H54 (cell line): ENCODE results near the gene SMIM35.
"Not testable (repeated sequence)": the region's sequence is repeated elsewhere in the genome, so short reads cannot be mapped to it uniquely, and the experiment has no call there.

ENCODE experiments used
- DNase-seq: peaks from one replicate; pipeline ENCODE4 v3.0.0; 2011; ENCODE audit warnings: low spot score, mixed read lengths; ENCODE audit not compliant: insufficient read length
- FAIRE-seq: peaks from 3 replicates; lab custom pipeline; 2011; peaks lifted over from hg19 to GRCh38; lab: Jason Lieb, UNC
- POLR2A ChIP-seq: IDR thresholded peaks from 2 replicates; pipeline ENCODE4 v1.6.1; 2011; ENCODE audit warnings: low read depth, mild to moderate bottlenecking, low read length

Gene SMIM35

DNA sequence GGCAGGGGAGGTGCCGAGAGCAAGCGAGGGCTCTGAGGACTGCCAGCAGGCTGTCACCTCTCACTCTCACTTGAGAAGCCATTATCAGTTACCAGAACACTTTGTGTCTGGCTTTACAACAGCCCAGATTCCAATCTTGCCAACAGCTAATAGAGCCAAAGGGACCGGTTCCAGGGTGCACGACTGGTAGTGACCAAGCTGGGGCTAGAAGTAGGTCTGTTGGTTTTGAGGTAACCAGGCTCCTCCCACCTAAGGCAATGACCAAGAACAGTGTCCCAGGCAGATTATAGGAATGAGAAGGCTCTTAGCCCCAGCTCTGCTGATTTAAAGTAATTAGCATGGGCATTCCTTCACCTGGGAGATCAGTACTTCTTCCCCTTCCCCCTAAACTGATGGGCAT is 107.8 kb downstream of the SMIM35 start:
- no peak for FAIRE-seq
- TF ChIP-seq POLR2A = no peak

DNA sequence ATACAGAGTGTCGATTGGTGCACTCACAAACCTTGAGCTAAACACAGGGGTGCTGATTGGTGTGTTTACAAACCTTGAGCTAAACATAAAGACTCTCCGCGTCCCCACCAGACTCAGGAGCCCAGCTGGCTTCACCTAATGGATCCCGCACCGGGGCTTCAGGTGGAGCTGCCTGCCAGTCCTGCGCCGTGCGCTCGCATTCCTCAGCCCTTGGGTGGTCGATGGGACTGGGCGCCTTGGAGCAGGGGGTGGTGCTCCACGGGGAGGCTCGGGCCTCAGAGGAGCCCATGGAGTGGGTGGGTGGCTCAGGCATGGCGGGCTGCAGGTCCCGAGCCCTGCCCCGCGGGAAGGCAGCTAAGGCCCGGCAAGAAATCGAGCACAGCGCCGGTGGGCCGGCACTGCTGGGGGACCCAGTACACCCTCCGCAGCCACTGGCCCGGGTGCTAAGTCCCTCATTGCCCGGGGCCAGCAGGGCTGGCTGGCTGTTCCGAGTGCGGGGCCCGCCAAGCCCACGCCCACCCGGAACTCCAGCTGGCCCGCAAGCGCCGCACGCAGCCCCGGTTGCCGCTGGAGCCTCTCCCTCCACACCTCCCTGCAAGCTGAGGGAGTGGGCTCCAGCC is 108.4 kb downstream of the SMIM35 start:
- FAIRE-seq, DNase-seq: not testable (repeated sequence)

More for the DNA sequence above, 107.8 kb downstream of the SMIM35 start:
- no peak for DNase-seq

DNA sequence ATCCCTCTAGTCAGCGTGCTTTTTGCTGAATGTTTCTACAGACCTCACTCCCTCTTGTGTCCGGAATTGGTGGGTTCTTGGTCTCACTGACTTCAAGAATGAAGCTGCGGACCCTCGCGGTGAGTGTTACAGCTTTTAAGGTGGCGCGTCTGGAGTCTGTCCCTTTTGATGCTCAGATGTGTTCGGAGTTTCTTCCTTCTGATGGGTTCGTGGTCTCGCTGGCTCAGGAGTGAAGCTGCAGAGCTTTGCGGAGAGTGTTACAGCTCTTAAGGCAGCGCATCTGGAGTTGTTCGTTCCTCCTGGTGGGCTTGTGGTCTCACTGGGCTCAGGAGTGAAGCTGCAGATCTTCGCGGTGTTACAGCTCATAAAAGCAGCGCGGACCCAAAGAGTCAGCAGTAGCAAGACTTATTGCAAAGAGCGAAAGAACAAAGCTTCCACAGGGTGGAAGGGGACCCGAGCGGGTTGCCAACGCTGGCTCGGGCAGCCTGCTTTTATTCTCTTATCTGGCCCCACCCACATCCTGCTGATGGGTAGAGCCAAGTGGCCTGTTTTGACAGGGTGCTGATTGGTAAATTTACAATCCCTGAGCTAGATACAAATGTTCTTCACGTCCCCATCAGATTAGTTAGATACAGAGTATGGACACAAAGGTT is 109.0 kb downstream of the SMIM35 start:
- DNase-seq, FAIRE-seq: not testable (repeated sequence)

DNA sequence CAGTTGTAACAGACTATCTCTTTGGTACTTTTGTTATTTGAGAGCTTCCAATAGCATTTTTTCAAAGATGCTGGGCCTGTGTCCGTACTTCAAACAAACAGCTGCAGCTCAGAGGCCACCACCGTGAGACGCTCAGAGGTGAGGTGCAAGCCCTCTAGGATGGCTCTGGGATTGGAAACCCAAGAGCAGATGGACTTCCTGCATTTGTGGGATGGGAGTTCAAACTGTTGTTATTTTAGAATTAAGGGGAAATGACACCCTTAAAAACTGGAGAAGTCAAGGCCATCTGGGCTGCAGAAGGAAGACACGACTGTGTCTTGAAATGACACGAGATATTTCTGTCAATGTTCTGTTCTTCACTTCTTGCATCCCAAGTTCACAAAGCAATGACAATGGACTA is 109.7 kb downstream of the SMIM35 start:
- FAIRE-seq = no peak
- no peak for DNase-seq
- TF ChIP-seq POLR2A = no peak

DNA sequence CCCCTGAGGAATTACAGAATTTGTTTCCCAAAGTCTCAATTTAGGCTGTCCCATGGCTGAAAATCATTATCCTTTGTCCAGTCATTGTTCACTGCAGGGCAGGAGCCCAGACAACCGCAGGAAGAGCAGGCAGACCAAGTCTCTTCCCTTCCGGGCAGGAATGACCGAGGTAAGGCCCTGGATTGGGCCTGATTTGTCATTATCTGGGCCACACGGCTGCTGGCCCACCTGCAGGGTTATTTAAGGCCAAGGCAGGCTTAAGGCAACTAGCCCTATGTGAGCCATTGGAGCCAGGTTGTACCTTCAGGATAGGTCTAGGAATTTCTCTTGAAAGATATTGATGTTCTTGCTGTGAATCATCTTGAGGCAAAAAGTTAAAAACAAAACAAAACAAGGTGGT is 110.3 kb downstream of the SMIM35 start:
- TF ChIP-seq POLR2A = no peak
- DNase-seq (no peak), FAIRE-seq (no peak)

DNA sequence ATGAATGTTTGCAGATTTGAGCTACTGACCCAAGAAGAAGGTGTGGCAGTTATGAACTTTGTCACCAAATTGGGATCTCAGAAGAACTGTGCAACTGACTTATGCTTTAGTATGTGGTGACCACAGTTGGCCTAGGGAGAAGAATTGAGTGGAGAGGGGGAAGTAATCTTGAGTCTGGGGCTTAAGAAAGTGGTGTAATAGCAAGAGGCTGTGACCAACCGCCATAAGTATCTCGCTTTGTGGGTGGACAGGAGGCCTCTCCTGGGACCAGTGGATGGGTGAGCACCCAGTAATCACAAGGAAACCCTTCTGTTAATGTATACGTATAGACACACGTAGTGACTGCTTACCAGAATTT is 113.3 kb downstream of the SMIM35 start:
- TF ChIP-seq POLR2A = no peak
- FAIRE-seq = no peak
- no peak for DNase-seq

DNA sequence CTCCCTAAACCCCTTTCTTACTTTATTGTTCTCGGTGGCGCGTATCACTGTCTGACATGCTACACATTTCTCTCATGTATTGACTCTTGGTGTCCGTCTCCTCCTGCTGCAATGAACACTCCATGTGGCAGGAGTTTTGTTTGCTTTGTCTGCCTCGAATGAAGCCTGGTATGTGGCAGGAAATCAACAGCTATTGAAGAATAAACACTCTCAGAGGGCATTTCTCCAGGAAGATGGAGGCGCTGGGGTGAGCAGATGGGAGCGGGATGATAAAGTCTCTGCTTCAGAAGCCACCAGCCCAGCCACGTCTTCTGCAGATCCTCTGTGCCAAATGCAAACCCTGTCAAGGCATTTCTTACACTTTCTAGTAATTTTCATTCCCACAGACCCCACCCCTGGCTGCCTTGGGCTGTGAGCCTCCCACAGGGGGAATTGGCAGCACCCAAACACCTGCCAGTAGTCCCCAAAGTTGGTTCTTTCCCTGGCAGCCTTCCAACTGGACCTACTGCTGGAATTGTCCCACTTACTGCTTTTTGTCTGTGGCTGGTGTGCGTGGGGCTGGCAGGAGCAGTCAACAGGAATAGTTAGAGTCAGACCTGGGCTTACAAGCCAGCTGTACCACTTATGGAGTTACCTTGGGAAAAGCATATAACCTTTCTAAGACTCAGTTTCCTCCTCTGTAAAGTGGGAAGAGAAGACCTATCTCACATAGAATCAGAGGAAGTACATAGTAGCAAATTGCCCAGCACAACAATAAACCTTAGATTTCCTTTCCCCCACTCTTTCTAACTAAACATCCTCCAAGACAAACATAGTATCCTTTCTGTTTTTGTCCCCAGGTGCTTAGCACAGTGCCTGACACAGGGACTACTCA is 113.9 kb downstream of the SMIM35 start:
- no peak for TF ChIP-seq POLR2A
- no peak for DNase-seq
- no peak for FAIRE-seq

DNA sequence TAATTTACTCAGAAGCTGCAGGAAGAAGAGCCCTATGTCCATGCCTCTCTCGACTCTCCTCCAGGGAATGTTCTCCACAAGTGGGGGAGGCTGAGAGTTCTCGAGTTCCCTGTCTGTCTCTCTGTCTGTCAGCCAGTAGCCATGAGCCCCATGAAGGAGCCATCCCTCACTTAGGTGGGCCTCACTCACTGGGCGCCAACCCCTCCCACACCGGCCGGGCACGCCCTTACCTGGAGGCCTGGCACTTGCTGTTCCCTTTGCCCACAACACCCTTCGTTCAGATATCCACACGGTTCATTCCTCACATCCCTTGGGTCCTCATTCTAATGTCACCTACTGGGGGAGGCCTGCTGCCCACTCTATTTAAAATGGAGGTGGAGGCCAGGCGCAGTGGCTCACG is 114.7 kb downstream of the SMIM35 start:
- FAIRE-seq (no peak), DNase-seq (no peak)
- TF ChIP-seq POLR2A = no peak

DNA sequence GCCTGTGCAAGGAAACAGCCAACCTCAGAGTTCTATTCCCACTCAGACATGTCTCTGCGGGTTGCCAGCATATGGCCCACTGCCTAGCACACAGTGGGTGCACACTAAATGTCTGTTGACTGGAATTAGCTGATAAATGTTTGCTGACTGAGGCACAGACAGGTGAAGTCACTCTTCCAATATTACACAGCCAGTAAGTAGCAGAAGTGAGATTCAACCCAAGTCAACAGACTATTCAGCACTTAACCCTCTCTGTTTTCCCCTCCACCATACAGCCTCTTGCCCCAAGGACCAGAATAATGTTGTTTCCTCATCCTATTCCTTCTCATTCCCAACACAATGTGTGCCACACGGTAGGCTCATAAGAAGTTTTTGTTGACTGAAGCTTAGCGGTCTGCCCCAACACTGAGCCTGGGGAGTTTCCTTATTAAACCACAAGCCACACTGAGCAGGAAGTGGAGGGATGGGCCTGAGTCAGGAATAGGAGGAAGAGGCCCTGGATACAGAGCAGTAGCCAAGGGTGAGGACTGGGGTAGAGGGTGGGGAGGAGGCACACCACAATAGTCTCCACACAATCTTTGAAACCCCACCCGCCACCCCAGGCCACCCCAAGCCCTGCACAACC is 116.3 kb downstream of the SMIM35 start:
- TF ChIP-seq POLR2A = no peak
- DNase-seq = no peak

DNA sequence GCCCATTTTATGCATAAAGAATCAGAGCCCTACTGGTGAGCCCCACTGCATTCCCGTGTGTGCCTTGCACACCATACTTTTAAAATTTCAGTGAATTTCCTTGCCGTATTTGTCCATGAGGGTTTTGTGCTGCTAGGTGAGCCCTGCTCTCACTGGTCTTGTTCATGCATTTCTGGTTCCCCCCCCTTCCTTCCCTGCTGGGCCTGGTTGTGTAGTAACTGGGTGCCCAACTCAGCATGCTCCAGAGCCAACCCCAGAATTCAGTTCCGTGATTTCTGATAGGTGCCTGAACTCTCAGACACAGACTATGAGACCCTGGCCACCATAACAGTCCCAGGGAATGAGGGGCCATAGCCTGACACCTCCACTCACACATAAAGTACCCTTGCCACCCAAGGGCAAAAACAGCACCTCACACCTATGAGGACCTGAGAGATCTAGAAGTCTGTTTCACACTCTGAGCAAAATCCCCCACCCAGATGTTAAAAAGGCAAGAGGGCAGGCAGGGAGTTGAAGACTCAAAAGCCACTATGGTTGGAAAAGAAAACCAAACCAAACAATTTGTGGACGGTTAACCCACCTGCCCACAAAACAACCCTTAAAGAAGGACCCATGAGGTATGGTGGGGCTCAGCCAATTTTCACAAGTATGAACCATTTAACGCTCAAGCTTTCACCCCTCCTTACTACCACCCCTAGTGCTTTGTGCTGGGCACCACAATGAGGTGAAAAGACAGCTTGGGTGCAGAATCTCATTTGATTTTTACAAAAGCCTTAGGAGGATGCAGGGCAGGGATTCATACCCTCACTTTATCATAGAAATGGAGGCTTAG is 117.4 kb downstream of the SMIM35 start:
- FAIRE-seq (no peak), DNase-seq (no peak)
- no peak for TF ChIP-seq POLR2A

More for the DNA sequence above, 116.3 kb downstream of the SMIM35 start:
- no peak for FAIRE-seq

DNA sequence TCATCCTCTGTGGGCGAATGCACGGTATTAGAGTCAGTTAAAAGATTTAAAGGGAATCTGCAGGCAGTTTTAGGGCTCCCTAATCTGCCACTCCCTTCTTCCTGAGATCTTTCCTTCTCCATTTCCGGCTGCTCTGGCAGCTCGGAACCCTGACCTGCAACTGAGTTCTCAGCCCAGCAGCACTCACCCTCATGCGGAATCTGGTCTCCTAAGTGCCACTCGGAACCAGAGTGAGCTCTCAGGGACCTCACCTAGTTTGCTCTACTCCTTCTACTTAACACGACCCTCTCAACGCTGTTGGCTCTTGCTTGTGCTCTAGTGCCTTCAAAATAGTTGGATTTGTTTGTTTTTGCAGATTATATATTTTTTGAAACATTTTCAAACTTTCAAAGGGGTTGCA is 119.9 kb downstream of the SMIM35 start:
- DNase-seq (no peak), FAIRE-seq (no peak)
- no peak for TF ChIP-seq POLR2A

DNA sequence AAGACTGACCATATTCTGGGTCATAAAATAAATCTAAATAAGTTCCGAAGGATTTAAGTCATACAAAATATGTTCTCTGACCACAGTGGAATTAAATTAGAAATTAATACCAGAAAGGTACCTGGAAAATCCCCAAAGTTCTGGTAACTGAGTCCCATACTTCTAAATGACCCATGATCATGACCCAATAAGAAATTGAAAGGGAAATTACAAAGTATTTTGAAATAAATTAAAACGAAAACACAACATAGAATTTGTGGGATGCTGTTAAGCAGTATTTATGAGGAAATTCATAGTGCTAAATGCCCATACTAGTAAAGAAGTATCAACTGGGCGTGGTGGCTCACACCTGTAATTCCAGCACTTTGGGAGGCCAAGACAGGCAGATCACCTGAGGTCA is 123.9 kb downstream of the SMIM35 start:
- no peak for FAIRE-seq
- DNase-seq = no peak
- TF ChIP-seq POLR2A = no peak

DNA sequence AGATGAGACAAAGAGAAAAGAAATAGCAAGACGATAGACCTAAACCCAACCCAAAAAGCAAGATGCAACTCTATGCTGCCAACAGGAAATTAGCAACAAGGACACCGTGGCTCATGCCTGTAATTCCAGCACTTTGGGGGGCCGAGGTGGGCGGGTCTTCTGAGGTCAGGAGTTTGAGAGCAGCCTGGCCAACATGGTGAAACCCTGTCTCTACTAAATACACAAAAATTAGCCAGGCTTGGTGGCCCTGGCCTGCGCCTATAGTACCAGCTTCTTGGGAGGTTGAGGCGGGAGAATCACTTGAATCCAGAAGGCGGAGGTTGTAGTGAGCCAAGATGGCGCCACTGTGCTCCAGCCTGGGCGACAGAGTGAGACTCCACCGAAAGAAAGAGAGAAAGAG is 124.9 kb downstream of the SMIM35 start:
- FAIRE-seq = no peak
- DNase-seq = no peak
- no peak for TF ChIP-seq POLR2A

DNA sequence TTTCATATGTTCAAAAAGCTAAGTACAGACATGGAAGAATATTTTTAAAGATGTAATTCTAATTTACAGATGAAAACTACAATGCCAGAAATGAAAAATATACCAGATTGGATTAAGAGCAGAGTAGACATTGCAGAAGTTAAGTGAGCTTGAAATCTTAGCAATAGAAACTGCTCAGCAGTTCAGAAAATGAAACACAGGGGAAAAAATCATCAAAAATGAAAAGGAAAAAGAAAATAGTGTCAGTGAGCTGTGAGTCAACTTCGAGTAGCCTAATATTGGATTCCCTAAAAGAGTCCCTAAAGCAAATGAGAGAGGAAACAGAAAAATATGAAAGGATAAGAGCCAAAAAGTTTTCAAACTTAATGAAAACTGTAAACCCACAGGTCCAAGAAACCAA is 126.4 kb downstream of the SMIM35 start:
- TF ChIP-seq POLR2A = no peak
- FAIRE-seq (no peak), DNase-seq (no peak)
